Measurements from ENCODE around the gene KRTAP10-4.
"Not testable (repeated sequence)": the region's sequence is repeated elsewhere in the genome, so short reads cannot be mapped to it uniquely, and the experiment has no call there.

Gene KRTAP10-4

GRCh38 chr21:44573630-44574456 is at the start of gene KRTAP10-4:
Gene KRTAP10-4, plus strand, starts transcription at chr21:44573729. Its CDS starts 30 bp downstream, at chr21:44573759.
- not testable (repeated sequence) for H3K27me3 ChIP-seq (ENCODE audit: control insufficient read depth, insufficient read depth, low read length); H3K4me3 ChIP-seq (ENCODE audit: low read length); H3K36me3 ChIP-seq (ENCODE audit: control insufficient read depth, insufficient read depth, low read length); H3K9me3 ChIP-seq (ENCODE audit: control insufficient read depth, insufficient read depth, low read length); H3K27ac ChIP-seq (ENCODE audit: low read length); DNase-seq (ENCODE audit: low read depth, low spot score); H3K4me1 ChIP-seq (ENCODE audit: control insufficient read depth, insufficient read depth, low read length)
- no CpG with 5 or more reads among the region's 25 CpGs for WGBS (ENCODE audit: insufficient coverage, insufficient read length)

DNA sequence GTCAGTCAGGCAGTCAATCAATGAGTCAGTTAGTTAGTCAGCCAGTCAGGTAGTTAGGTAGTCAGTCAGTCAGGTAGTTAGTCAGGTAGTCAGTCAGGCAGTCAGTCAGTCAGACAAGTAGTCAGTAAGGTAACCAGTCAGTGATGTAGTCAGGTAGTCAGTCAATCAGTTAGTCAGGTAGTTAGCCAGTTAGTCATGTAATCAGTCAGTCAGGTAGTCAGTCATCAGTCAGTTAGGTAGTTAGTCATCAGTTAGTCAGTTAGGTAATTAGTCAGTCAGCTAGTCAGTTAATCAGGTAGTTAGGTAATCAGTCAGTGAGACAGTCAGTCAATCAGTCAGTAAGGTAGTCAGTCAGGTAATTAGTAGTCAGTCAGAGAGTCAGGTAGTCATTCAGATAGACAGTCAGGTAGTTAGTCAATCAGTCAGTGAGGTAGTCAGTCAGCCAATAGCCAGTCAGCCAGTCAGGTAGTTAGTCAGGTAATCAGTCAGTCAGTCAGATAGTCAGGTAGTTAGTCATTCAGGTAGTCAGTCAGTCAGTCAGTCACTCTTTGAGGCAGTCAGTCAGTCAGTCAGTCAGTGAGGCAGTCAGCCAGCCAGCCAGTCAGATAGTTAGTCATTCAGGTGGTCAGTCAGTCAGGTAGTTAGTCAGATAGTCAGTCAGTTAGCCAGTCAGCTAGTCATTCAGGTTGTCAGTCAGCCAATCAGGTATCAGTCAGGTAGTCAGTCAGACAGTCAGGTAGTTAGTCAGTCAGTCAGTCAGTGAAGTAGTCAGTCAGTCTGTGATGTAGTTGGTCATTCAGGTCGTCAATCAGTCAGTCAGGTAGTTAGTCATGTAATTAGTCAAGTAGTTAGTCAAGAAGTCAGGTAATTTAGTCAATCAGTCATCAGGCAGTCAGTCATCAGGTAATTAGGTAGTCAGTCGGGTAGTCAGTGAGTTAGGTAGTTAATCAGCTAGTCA is 48.8 kb upstream of the KRTAP10-4 start:
- Histone ChIP-seq H3K36me3 (ENCODE audit: control insufficient read depth, insufficient read depth, low read length) (no peaks in the 10 kb centered on the region), H3K4me3 (ENCODE audit: low read length) (no peak overlapping the region), H3K27me3 (ENCODE audit: control insufficient read depth, insufficient read depth, low read length) (no peaks in the 10 kb centered on the region), H3K9me3 (ENCODE audit: control insufficient read depth, insufficient read depth, low read length) (no peaks in the 10 kb centered on the region), H3K27ac (ENCODE audit: low read length) (no peak overlapping the region), H3K4me1 (ENCODE audit: control insufficient read depth, insufficient read depth, low read length) (no peaks in the 10 kb centered on the region)
- no CpG with 5 or more reads among the region's 2 CpGs for WGBS (ENCODE audit: insufficient coverage, insufficient read length)
- no peak for DNase-seq (ENCODE audit: low read depth, low spot score)

- no peak for DNase-seq (ENCODE audit: low read depth, low spot score)
- no CpG with 5 or more reads among the region's 20 CpGs for WGBS (ENCODE audit: insufficient coverage, insufficient read length)
- H3K36me3 ChIP-seq (ENCODE audit: control insufficient read depth, insufficient read depth, low read length), result no peaks in the 10 kb centered on the region
- H3K4me1 ChIP-seq (ENCODE audit: control insufficient read depth, insufficient read depth, low read length), result no peaks in the 10 kb centered on the region
- H3K27me3 ChIP-seq (ENCODE audit: control insufficient read depth, insufficient read depth, low read length), result no peaks in the 10 kb centered on the region
- no peak overlapping the region for H3K27ac ChIP-seq (ENCODE audit: low read length)
- no peak overlapping the region for H3K4me3 ChIP-seq (ENCODE audit: low read length)
- H3K9me3 ChIP-seq (ENCODE audit: control insufficient read depth, insufficient read depth, low read length), result no peaks in the 10 kb centered on the region
Measured at GRCh38 chr21:44525391-44526095, 48.0 kb upstream of the KRTAP10-4 start.

- DNase-seq (ENCODE audit: low read depth, low spot score), result no peak
- no peaks in the 10 kb centered on the region for H3K9me3 ChIP-seq (ENCODE audit: control insufficient read depth, insufficient read depth, low read length)
- no peak overlapping the region for H3K4me3 ChIP-seq (ENCODE audit: low read length)
- no peak overlapping the region for H3K27ac ChIP-seq (ENCODE audit: low read length)
- H3K4me1 ChIP-seq (ENCODE audit: control insufficient read depth, insufficient read depth, low read length), result no peaks in the 10 kb centered on the region
- H3K27me3 ChIP-seq (ENCODE audit: control insufficient read depth, insufficient read depth, low read length), result no peaks in the 10 kb centered on the region
- no peaks in the 10 kb centered on the region for H3K36me3 ChIP-seq (ENCODE audit: control insufficient read depth, insufficient read depth, low read length)
- WGBS (ENCODE audit: insufficient coverage, insufficient read length), result no CpG with 5 or more reads among the region's 12 CpGs
Measured at GRCh38 chr21:44526096-44526997, 47.2 kb upstream of the KRTAP10-4 start.

DNA sequence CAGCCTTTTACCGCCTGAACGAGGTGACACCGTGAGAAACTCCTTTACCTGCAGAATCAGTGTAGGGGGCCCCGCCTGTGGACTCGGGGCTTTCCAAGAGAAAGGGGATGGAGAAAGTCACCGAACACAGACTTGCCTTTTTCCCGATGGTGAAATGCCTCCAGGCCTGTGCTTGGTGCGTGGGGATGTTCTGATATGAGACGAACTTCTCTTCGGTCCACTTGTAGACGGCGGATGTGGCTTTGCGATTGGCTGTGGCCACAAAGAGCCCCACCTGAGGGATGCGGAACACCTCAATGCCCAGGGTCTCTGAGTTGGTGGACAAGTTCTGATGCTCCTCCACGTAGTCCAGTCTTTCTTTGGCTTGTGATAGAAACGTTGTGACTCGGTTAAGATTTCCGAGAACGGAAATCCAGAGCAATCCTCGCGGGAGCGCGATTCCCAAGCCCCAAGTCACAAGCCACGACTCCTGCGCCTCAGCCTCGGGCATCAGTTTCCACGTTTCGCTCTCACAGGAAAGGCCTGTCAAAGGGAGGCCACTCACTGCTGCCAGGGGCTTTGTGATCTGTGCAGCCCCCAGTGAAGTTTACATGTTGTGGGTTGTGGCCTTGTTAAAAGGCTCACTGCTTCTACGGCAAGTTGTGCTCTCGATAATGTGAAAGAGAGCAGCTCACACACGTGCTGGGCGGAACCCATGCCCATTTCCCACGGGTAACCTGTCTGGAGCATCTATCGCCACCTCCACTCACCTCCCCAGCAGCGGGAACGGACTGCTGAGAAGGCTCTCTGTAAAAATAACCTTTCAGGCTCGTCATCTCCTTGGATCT is 46.2 kb upstream of the KRTAP10-4 start:
- H3K27me3 ChIP-seq (ENCODE audit: control insufficient read depth, insufficient read depth, low read length), result no peaks in the 10 kb centered on the region
- no CpG with 5 or more reads among the region's 37 CpGs for WGBS (ENCODE audit: insufficient coverage, insufficient read length)

GRCh38 chr21:44527983-44528633 is 45.4 kb upstream of the KRTAP10-4 start:
- Histone ChIP-seq H3K4me1 (ENCODE audit: control insufficient read depth, insufficient read depth, low read length) (no peaks in the 10 kb centered on the region), H3K9me3 (ENCODE audit: control insufficient read depth, insufficient read depth, low read length) (no peaks in the 10 kb centered on the region), H3K27ac (ENCODE audit: low read length) (no peak overlapping the region), H3K27me3 (ENCODE audit: control insufficient read depth, insufficient read depth, low read length) (no peaks in the 10 kb centered on the region), H3K36me3 (ENCODE audit: control insufficient read depth, insufficient read depth, low read length) (no peaks in the 10 kb centered on the region), H3K4me3 (ENCODE audit: low read length) (no peak overlapping the region)
- WGBS (ENCODE audit: insufficient coverage, insufficient read length), result no CpG with 5 or more reads among the region's 18 CpGs
- no peak for DNase-seq (ENCODE audit: low read depth, low spot score)

More for the DNA sequence above, 46.2 kb upstream of the KRTAP10-4 start:
- H3K9me3 ChIP-seq (ENCODE audit: control insufficient read depth, insufficient read depth, low read length), result no peaks in the 10 kb centered on the region
- H3K4me1 ChIP-seq (ENCODE audit: control insufficient read depth, insufficient read depth, low read length), result no peaks in the 10 kb centered on the region
- H3K4me3 ChIP-seq (ENCODE audit: low read length), result no peak overlapping the region
- DNase-seq (ENCODE audit: low read depth, low spot score), result no peak
- H3K27ac ChIP-seq (ENCODE audit: low read length), result no peak overlapping the region
- no peaks in the 10 kb centered on the region for H3K36me3 ChIP-seq (ENCODE audit: control insufficient read depth, insufficient read depth, low read length)

DNA sequence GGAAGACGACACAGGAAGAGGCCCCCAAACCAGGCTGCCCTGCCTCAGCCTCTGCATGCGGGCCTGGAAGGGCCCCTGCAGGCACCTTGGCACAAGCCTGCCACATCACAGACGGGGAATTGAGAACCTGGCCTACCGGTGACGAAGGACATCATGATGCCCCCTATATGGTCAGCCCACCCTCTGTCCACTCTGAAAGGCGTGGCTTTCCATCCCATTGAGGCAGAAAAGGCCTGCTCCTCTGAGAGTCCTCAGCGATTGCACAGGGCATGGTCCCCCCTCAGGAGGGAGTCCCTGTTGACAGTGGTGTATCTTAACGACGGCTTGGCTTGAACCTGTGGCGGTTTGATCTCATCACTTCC is 44.9 kb upstream of the KRTAP10-4 start:
- no peak for DNase-seq (ENCODE audit: low read depth, low spot score)
- Histone ChIP-seq H3K4me1 (ENCODE audit: control insufficient read depth, insufficient read depth, low read length) (peaks cover under 1% of the 10 kb centered on the region; the same call in 1 of the 2 replicates), H3K9me3 (ENCODE audit: control insufficient read depth, insufficient read depth, low read length) (no peaks in the 10 kb centered on the region), H3K36me3 (ENCODE audit: control insufficient read depth, insufficient read depth, low read length) (no peaks in the 10 kb centered on the region), H3K27me3 (ENCODE audit: control insufficient read depth, insufficient read depth, low read length) (no peaks in the 10 kb centered on the region), H3K27ac (ENCODE audit: low read length) (no peak overlapping the region), H3K4me3 (ENCODE audit: low read length) (no peak overlapping the region)
- WGBS (ENCODE audit: insufficient coverage, insufficient read length), result no CpG with 5 or more reads among the region's 10 CpGs

DNA sequence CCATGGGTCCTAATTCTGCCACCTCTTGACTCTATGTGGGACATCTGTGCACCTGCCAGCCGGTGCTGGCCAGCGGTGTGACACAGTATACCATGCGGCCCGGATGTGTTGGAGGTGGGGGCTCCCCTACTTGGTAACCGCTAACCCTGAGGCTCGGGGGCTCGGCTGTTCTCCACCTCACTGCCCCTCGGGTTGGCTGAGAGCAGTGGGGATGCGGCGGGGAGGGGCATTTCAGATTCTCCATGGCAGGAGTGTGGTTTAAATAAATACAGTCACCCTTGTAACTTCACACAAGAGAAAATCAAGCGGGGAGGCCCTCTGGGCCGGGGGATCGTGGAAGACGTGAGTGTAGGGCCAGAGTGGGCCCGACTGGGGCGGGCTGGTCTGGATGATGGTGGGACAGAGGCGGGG is 44.5 kb upstream of the KRTAP10-4 start:
- H3K4me3 ChIP-seq (ENCODE audit: low read length), result no peak overlapping the region
- H3K27ac ChIP-seq (ENCODE audit: low read length), result no peak overlapping the region
- DNase-seq (ENCODE audit: low read depth, low spot score), result no peak
- no peaks in the 10 kb centered on the region for H3K27me3 ChIP-seq (ENCODE audit: control insufficient read depth, insufficient read depth, low read length)
- H3K4me1 ChIP-seq (ENCODE audit: control insufficient read depth, insufficient read depth, low read length), result peaks cover 1% of the 10 kb centered on the region; the same call in 1 of the 2 replicates
- H3K36me3 ChIP-seq (ENCODE audit: control insufficient read depth, insufficient read depth, low read length), result no peaks in the 10 kb centered on the region
- no CpG with 5 or more reads among the region's 17 CpGs for WGBS (ENCODE audit: insufficient coverage, insufficient read length)
- no peaks in the 10 kb centered on the region for H3K9me3 ChIP-seq (ENCODE audit: control insufficient read depth, insufficient read depth, low read length)
